ENCODE results near the gene RGS4.

- TF ChIP-seq CTCF (conservative IDR thresholded peaks at IDR 0.05; ENCODE audit: low read length) (no peak), EZH2phosphoT487 (IDR thresholded peaks at IDR 0.05; ENCODE audit: borderline replicate concordance) (no peak)
These were observed 32.5 kb upstream of the RGS4 start for GRCh38 chr1:163036671-163037070.
